Skin of body (tissue), 2 donors: ENCODE measurements around the gene ST3GAL4. TPM values are rescaled to one million over a fixed set of nuclear protein-coding genes. Genes with fewer than 3 reads are reported as not detected.
A peak's percentile ranks its signal among the peaks of the same experiment; 100 is the strongest.
"Not testable (repeated sequence)": the region's sequence is repeated elsewhere in the genome, so short reads cannot be mapped to it uniquely, and the experiment has no call there.

Experiments
- DNase-seq: peaks from one replicate; lab custom pipeline; 2025; lab: John Stamatoyannopoulos, UW
- total RNA-seq: library from RNA; depleted of rRNA; stranded (reverse); fragments of >200 nt; gene quantifications from one replicate; pipeline ENCODE4 v1.2.3, GENCODE V29; 2014

Gene ST3GAL4
- total RNA-seq, 1 donor from 2014 or later = 34.3 TPM

- no peak for DNase-seq
Observed at GRCh38 chr11:126384449-126385070, 29.1 kb downstream of the ST3GAL4 start.

DNA sequence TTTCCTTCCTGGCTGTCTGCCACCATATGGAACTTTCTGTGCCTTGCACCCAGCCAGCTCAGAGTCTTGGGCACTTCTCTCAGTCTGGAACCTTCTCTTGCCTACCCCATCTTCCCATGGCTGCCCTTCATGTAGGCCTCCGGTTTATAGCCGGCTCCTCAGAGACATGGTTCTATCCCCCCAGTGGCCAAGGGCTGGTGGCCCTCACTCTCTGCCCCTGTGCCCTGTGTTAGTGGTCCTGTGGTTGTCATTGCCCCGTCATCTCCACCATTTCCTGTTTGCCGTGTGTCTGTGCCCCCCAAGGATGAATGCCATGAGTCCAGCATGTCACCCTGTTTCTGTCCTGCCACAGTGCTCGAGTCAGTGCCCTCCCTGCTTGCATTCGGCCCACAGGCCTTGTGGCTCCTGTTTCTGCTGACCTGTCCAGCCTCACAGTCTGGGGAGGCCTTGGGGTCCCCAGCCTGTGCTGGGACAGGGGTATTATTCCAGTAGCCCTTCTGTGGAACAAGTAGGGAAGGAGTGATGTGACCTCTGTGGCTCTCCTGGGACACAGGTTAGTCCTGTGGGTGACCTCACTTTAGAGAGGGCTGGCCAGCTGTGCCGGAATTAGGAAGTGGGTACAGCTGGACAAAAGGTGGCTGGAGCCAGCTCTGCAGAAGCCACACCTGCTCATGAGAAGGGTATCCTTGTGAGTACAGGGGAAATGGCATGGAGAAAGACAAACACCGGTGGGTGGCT lies 30.7 kb downstream of the ST3GAL4 start:
- no peak for DNase-seq

GRCh38 chr11:126386729-126387071 lies 31.2 kb downstream of the ST3GAL4 start:
- not testable (repeated sequence) for DNase-seq

GRCh38 chr11:126387857-126388256 lies 32.4 kb downstream of the ST3GAL4 start:
- DNase-seq = no peak

DNA sequence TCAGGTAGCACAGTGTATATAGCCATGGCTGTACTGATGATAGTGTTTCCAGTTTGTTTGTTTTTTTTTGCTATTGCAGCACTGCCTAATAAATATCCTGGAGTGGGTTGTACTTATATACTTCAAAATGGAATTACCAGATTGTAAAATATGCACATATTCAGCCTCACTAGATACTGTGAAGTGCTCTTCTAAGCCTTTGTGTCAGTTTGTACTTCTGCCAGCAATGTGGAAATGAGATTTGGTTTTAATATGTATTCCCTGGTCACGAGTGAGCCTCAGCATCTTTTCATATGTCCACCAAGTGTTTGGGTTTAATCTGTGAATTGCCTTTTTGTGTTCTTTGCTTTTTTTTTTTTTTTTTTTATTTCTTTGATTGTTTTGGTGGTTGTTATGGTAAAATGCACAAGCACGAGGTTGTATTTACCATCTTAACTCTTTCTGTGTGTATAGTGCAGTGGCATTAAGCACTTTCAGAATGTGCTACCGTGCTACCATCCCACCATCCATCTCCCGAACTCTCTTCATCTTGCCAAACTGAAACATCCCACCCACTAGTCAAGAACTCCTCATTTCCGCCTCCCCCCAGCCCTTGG lies 34.9 kb downstream of the ST3GAL4 start:
- no peak for DNase-seq

GRCh38 chr11:126391286-126391954 lies 35.9 kb downstream of the ST3GAL4 start:
- DNase-seq = no peak

- DNase-seq = no peak
Observed at GRCh38 chr11:126391970-126392632, 36.6 kb downstream of the ST3GAL4 start.

DNA sequence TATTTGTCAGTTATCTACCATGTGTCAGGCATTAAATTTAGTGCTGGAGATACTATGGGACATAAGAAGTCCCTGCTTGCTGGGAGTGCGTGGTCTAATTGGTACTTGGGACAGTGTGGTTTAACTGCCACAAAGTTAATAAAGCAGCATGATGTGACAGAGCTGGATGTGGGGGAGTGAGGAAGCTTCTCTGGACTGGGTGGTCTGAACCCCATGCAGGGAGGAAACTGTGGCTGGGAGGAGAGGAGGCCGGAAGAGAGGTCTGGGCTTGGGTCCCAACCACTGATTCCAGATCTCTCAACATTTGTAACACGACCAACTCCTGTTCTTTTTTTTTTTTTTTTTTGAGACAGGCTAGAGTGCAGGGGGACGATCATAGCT lies 37.1 kb downstream of the ST3GAL4 start:
- DNase-seq = no peak

- no peak for DNase-seq
Observed at GRCh38 chr11:126393143-126393542, 37.7 kb downstream of the ST3GAL4 start.

DNA sequence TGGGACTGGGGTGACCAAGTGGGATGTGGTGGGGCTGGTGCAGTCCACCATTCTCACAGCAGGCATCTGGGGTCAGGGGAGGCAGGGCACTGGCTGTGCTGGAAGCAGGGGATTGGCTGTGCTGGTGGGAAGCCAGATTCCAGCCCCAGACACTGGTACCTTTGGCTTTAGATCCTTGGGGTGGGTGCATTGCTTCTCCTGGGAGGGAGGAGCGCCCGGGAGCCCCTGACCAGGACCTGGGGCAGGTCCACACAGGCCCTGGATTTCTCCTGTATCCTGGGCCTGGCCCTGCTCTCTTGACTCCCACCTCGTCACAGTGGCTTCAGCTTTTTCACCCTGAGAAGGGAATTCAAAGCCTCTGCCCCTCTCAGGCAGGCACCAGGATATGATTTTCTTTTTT lies 38.5 kb downstream of the ST3GAL4 start:
- DNase-seq = no peak

- not testable (repeated sequence) for DNase-seq
Observed at GRCh38 chr11:126394634-126395072, 39.2 kb downstream of the ST3GAL4 start.

- peak; percentile 17 for DNase-seq
Observed at GRCh38 chr11:126395784-126396183, 40.3 kb downstream of the ST3GAL4 start.

DNA sequence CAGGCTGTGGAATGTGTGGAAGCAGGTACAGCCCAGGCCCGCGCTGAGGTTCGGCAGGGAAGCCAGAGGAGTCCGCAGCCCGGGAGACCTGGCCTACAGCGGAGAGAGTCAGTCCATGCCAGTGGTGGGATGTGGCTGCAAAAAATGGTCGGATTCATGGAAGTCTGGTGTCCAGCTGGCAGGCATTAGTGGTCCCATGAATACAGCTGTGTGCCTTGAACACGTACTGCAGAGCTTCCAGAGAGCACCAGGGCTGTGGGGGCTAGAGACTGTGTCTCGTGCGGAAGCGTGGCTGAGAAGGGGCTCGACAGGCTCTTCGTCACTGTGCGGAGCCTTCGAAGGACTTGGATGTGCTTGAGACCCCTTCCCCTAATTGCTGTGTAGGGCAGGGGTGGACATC lies 40.8 kb downstream of the ST3GAL4 start:
- DNase-seq = peak; percentile 8

GRCh38 chr11:126396965-126397364 lies 41.5 kb downstream of the ST3GAL4 start:
- DNase-seq = peak; percentile 58

DNA sequence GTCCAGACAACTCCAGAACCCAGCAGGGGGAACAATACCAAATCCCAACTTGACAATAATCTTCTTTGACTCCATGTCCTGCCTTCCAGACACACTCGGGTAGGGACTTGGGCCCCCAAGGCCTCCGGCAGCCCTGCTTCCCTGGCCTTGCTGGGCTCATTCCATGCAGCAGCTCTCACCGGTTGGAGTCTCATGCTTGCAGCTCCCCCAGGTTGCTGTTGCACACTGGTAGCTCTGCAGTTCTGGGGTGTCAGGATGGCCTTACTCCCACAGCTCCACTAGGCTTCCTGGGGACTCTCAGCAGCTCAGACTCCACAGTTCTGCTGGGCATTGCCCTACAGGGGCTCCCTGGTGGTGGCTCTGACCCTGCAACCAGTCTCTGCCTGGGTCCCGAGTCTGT lies 42.8 kb downstream of the ST3GAL4 start:
- DNase-seq = no peak

DNA sequence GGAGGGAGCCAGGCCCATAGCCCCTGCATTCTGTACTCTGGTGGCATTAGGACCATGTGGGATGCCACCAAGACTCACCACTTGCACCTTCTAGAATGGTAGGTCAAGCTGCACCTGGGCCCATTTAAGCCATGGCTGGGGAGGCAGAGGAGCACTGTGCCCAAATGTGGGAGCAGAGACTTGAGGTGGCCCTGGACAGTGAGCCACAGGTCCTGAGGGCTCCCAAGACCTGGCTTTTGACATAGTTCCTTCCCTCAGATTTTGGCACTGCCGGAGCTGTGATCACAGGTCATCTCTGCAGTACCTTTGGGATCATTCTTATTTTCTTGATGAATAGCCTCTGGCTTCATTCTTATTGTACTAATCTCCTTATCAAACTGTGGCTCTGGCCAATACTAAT lies 43.2 kb downstream of the ST3GAL4 start:
- no peak for DNase-seq

DNA sequence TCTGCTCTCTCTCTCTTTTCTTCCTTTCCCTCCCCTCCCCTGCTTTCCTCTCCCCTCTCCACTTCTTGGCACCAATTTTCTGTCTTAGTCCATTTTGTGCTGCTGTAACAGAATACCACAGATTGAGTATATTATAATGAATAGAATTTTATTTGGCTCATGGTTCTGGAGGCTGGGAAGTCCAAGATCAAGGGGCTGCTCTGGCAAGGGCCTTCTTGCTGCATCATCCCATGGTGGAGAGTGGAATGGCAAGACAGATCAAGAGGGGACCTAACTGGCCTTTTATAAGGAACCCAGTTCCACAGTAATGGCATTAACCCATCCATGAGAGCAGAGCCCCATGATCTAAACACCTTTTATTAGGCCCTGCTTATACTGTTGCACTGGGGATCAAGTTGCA lies 44.5 kb downstream of the ST3GAL4 start:
- no peak for DNase-seq

DNA sequence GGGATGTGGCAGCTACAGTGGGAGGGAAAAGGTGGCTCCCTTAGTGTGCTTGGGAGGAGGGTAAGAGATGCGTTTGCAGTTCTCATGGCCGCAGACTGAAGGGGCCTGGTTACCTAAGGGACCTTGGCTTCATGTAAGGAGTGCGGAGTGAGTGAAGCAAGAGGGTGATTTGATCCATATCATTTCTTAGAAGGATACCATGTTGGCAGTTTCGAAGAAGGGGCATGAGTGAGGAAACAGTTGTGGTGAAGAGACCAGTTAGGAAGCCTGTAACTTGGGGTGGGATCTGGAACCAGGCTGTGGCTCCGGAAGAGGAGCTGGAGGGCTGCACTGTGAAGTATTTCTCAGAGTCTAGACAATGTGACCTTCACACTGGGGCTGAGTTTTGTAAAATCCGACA lies 45.0 kb downstream of the ST3GAL4 start:
- DNase-seq = no peak

DNA sequence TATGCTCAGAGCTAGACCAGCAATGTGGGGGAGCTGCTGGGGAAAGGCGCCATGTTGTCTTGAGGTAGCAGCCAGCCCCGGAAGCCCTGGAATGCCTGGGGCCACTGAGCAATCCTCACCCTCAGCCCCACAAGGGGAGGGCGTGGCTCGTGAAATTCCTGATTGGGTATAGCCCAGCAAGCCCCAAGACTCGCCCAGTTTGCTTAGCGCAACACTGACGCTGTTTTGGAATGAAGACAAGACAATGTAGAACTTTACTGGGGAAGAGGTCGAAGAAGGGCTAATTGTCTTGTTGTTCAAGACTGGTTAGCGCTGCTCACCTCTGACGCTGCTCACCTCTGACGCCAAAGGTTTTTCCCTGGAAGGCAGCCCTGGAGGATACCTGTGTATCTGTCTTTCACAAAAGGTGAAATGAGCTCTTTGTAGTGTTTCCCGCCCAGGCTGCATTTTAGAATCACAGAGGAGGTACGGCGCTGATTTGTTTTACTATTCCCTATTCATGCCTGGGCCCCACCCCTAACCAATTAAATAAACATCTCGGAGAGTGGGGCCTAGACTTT lies 47.6 kb downstream of the ST3GAL4 start:
- no peak for DNase-seq

- no peak for DNase-seq
Observed at GRCh38 chr11:126403658-126404057, 48.2 kb downstream of the ST3GAL4 start.

DNA sequence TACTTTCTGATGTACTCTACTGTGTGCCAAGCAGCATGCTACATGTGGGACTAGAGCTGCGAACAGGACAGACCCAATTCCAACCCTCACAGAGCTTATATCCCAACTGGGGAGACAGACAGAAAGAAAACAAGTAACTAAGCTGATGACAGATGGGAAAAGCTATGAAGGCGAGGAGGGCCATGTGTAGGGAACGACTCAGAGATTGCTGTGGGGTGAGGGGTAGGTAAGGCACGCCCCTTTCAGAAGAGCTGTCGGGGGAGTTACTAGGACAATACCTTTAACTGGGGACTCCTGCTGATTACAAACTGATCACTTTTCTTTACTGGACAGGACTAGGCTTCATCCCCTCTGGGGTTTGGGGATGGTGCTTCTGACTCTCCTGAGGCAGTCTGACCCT lies 48.9 kb downstream of the ST3GAL4 start:
- DNase-seq = no peak
